CD4-positive, alpha-beta memory T cell (primary cell): ENCODE results near the gene COBLL1. TPM values are rescaled to one million over a fixed set of nuclear protein-coding genes. Genes with fewer than 3 reads are reported as not detected.

Source experiments
- CTCF ChIA-PET: fragments of 350-600 bp; sonication (Branson Sonifier 250); formaldehyde crosslinking; loops from one replicate; lab custom pipeline; 2021; ENCODE audit warnings: inconsistent platforms; ENCODE audit not compliant: partially characterized antibody; lab: Charles Lee
- POLR2A ChIA-PET: fragments of 350-600 bp; sonication (Branson Sonifier 250); formaldehyde crosslinking; loops from one replicate; lab custom pipeline; 2021; ENCODE audit not compliant: partially characterized antibody; lab: Charles Lee
- DNase-seq, 5 donors: peaks; one replicate each; pipeline versions ENCODE4 v3.0.0 to v3.0.0-alpha.2; 2020 to 2022; ENCODE audit warnings: mixed read lengths in 1 of 5
- H3K27ac ChIP-seq: one replicate; pipeline ENCODE4 v1.7.0; 2013; ENCODE audit warnings: low read depth, low read length
- H3K27me3 ChIP-seq: 2 replicates; pipeline ENCODE4 v1.7.0; 2013; ENCODE audit warnings: mild to moderate bottlenecking, low read length, moderate library complexity; ENCODE audit not compliant: insufficient read depth
- H3K36me3 ChIP-seq: 2 replicates; pipeline ENCODE4 v1.7.0; 2013; ENCODE audit warnings: mild to moderate bottlenecking, low read length, moderate library complexity; ENCODE audit not compliant: insufficient read depth
- H3K4me1 ChIP-seq: 2 replicates; pipeline ENCODE4 v1.7.0; 2013; ENCODE audit warnings: mild to moderate bottlenecking, low read length, moderate library complexity; ENCODE audit not compliant: insufficient read depth
- H3K4me3 ChIP-seq, 2 donors: one replicate each; pipeline ENCODE4 v1.7.0; 2013; ENCODE audit warnings: low read length in 2 of 2, mild to moderate bottlenecking in 1 of 2
- H3K9me3 ChIP-seq, 2 donors: one replicate each; pipeline ENCODE4 v1.7.0; 2013; ENCODE audit warnings: low read length in 2 of 2, control low read depth in 1 of 2; ENCODE audit not compliant: control insufficient read depth in 1 of 2
- H3K27ac Mint-ChIP-seq, 7 donors: one replicate each; pipeline ENCODE4 v1.8.0; 2020 to 2021; ENCODE audit warnings: mixed read lengths in 7 of 7, mild to moderate bottlenecking in 6 of 7, inconsistent platforms in 3 of 7, moderate library complexity in 3 of 7
- H3K27me3 Mint-ChIP-seq, 2 donors: one replicate each; pipeline ENCODE4 v1.8.0; 2020 to 2021; ENCODE audit warnings: mixed read lengths in 2 of 2
- H3K36me3 Mint-ChIP-seq, 2 donors: one replicate each; pipeline ENCODE4 v1.8.0; 2020 to 2021; ENCODE audit warnings: mixed read lengths in 2 of 2, inconsistent platforms in 1 of 2, mild to moderate bottlenecking in 1 of 2
- H3K4me1 Mint-ChIP-seq, 4 donors: one replicate each; pipeline ENCODE4 v1.8.0; 2020 to 2021; ENCODE audit warnings: mixed read lengths in 4 of 4, mild to moderate bottlenecking in 1 of 4
- H3K4me3 Mint-ChIP-seq, 8 donors: one replicate each; pipeline ENCODE4 v1.8.0; 2020 to 2021; ENCODE audit warnings: mixed read lengths in 8 of 8, mild to moderate bottlenecking in 7 of 8, moderate library complexity in 6 of 8, inconsistent platforms in 3 of 8
- H3K9me3 Mint-ChIP-seq, 8 donors: one replicate each; pipeline ENCODE4 v1.8.0; 2020 to 2021; ENCODE audit warnings: mixed read lengths in 8 of 8, mild to moderate bottlenecking in 5 of 8, inconsistent platforms in 3 of 8, moderate library complexity in 1 of 8
- intact Hi-C: fragments of 100-400 bp; cut with micrococcal nuclease; formaldehyde crosslinking; loops from one replicate; pipeline ENCODE4 v1.15.1; 2023
- polyA plus RNA-seq, 2 donors: library from polyadenylated mRNA; unstranded; fragments of 300-500 nt; fragmentation: Illumina TruSeq; gene quantifications; one replicate each; pipeline ENCODE4 v1.2.3, GENCODE V29; 2021
- total RNA-seq, 2 experiments: library from RNA; stranded (reverse); gene quantifications; one replicate each; pipeline ENCODE4 v1.2.3, GENCODE V29; 2021

The COBLL1 gene
- total and polyA plus RNA-seq, 4 experiments from 2014 or later, result 0.42 TPM; not detected in 3

DNA sequence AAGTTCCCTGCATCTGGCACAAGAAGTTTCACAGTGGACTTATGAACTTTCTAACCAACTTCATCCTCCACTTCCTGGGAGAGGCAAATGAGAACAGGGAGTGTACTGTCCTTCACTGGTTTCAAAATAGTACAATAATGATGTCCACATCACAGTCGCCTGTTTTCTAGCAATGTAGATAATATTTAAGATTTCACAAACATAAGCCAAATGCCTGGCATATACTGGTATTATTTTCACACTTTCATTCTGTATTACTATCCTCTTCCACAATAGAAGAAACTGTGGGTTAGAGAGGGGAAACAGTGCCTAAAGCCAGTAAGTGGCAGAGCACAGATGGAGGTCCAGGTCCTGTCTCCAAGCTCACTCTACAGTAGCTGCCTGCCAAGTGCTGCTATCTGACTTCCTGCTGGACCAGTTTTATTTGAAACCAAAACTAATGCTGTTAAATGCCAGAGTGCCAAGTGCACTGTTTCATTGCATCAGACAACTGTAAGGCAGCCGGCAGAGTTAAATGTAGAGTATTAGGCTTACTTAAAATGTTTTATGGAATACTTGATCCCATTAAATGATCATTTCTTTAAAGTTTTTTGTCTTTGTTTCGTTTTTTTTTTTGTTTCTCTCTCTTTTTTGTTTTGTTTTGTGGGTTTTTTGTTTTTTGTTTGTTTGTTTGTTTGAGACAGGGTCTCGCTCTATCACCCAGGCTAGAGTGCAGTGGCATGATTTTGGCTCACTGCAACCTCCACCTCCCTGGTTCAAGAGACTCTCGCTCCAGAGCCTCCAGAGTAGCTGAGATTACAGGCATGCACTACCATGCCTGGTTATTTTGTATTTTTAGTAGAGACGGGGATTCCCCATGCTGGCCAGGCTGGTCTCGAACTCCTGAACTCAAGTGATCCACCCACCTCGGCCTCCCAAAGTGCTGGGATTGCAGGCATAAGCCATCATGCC lies 15.1 kb downstream of the COBLL1 start:
- Histone ChIP-seq H3K36me3 (no peaks in the 10 kb centered on the region), H3K9me3 (no peaks in the 10 kb centered on the region), H3K4me1 (no peaks in the 10 kb centered on the region), H3K4me3 (no peak overlapping the region), H3K27ac (no peak overlapping the region), H3K27me3 (no peaks in the 10 kb centered on the region)
- no peaks in the 10 kb centered on the region for H3K4me1 Mint-ChIP-seq
- H3K27me3 Mint-ChIP-seq, result no peaks in the 10 kb centered on the region
- intact Hi-C loops, result no loop called here
- no peak overlapping the region for H3K4me3 Mint-ChIP-seq
- DNase-seq, result no peak
- no peaks in the 10 kb centered on the region for H3K36me3 Mint-ChIP-seq
- no peak overlapping the region for H3K27ac Mint-ChIP-seq
- H3K9me3 Mint-ChIP-seq, result no peaks in the 10 kb centered on the region
- ChIA-PET CTCF (no interaction called here), POLR2A (no interaction called here)

DNA sequence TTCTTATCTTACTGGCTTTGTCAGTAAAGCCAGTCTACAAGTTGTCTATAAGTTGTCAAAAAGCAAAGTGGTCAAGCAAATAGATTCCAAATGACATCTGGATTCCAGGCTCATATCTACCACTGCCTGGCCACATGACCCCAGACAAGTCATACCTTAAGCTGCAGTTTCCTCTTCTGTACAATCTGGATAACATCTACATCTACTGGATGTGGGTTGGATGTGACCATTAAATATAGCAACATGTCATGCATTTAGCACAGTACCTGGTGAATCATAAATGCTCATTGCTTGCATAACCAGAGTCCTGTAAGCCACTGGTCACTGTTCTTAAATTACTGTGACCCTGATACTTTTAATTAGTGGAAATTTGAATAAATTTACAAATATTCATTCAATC lies 16.8 kb downstream of the COBLL1 start:
- Histone ChIP-seq H3K27ac (no peak overlapping the region), H3K4me1 (no peaks in the 10 kb centered on the region), H3K9me3 (no peaks in the 10 kb centered on the region), H3K36me3 (no peaks in the 10 kb centered on the region), H3K4me3 (no peak overlapping the region), H3K27me3 (no peaks in the 10 kb centered on the region)
- POLR2A ChIA-PET, result no interaction called here
- intact Hi-C loops, result no loop called here
- H3K36me3 Mint-ChIP-seq, result no peaks in the 10 kb centered on the region
- no peak overlapping the region for H3K27ac Mint-ChIP-seq
- CTCF ChIA-PET, result no interaction called here
- H3K9me3 Mint-ChIP-seq, result no peaks in the 10 kb centered on the region
- DNase-seq, result no peak
- H3K4me3 Mint-ChIP-seq, result no peak overlapping the region
- H3K4me1 Mint-ChIP-seq, result no peaks in the 10 kb centered on the region
- H3K27me3 Mint-ChIP-seq, result no peaks in the 10 kb centered on the region

DNA sequence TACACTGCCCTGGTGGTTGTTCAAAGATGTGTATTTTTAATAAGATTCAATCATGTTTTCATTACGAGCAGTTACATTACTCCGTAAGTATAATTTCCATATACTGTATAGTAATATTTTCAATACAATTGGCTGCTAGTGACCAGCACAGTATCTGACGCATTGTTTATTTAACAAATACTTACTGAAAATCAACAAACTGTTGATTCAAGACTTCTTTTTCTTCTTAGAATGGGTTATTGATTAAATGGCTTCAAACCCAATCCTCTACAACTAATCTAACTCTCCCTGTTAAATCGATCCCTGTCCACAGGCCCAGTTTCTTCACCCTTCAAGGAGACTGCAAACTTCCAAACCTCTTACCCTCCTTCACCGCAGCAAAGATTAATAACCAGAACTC lies 18.5 kb downstream of the COBLL1 start:
- Mint-ChIP-seq H3K9me3 (no peaks in the 10 kb centered on the region), H3K27me3 (no peaks in the 10 kb centered on the region), H3K4me3 (no peak overlapping the region), H3K27ac (no peak overlapping the region), H3K4me1 (no peaks in the 10 kb centered on the region), H3K36me3 (no peaks in the 10 kb centered on the region)
- H3K27me3 ChIP-seq, result no peaks in the 10 kb centered on the region
- H3K36me3 ChIP-seq, result no peaks in the 10 kb centered on the region
- H3K4me3 ChIP-seq, result no peak overlapping the region
- ChIA-PET POLR2A (no interaction called here), CTCF (no interaction called here)
- H3K4me1 ChIP-seq, result no peaks in the 10 kb centered on the region
- H3K27ac ChIP-seq, result no peak overlapping the region
- H3K9me3 ChIP-seq, result no peaks in the 10 kb centered on the region
- intact Hi-C loops, result no loop called here
- no peak for DNase-seq

DNA sequence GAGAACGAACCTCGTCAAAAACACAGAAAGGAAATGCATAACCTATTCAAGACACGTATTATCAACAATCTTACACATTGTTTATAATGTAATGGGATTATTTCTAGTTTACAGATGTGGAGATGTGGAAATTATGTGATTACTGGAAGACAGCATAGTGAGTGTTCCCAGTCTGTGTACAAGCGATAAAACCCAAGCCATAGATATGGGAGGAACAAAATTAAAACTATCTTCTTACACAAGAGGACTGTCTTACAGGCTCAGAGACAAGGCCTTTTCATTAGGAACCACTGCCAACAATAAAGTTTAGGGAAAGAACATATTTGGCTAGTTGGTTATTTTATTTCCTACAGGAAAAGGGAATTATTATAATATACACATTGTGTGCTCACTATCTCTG lies 20.3 kb downstream of the COBLL1 start:
- DNase-seq, result no peak
- ChIA-PET POLR2A (no interaction called here), CTCF (no interaction called here)
- no peak overlapping the region for H3K27ac ChIP-seq
- H3K4me1 ChIP-seq, result no peaks in the 10 kb centered on the region
- Mint-ChIP-seq H3K36me3 (no peaks in the 10 kb centered on the region), H3K4me1 (no peaks in the 10 kb centered on the region), H3K27me3 (no peaks in the 10 kb centered on the region), H3K27ac (no peak overlapping the region), H3K9me3 (no peaks in the 10 kb centered on the region), H3K4me3 (no peak overlapping the region)
- intact Hi-C loops, result no loop called here
- no peak overlapping the region for H3K4me3 ChIP-seq
- no peaks in the 10 kb centered on the region for H3K9me3 ChIP-seq
- no peaks in the 10 kb centered on the region for H3K27me3 ChIP-seq
- H3K36me3 ChIP-seq, result no peaks in the 10 kb centered on the region

DNA sequence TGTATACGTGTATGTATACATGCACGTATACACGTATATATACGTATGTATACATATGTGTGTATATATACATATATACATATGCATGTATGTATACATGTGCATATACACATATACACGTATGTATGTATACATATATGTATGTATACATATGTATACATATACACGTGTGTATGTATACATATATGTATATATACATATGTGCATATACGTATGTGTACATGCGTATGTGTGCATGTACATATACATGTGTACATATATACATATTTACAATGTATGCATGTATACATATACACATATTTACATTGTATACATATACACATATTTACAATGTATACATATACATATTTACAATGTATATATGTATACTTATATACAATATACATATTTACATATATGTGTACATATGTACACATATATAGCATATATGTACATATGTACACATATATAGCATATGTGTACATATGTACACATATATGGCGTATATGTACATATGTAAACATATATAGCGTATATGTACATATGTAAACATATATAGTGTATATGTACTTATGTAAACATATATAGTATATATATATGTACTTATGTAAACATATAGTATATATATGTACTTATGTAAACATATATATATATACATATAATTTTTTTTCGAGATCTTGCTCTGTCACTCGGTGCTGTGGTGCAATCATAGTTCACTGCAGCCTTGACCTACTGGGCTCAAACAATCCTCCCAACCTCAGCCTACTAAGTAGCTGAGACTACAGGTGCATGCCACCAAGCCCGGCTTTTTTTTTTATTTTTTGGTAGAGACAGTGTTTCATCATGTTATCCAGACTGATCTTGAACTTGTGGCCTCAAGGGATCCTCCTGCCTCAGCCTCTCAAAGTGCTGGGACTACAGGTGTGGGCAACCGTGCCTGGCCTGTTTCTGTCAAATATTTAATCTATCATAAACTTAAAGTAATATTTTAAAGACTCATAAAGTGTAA lies 23.2 kb downstream of the COBLL1 start:
- no peaks in the 10 kb centered on the region for H3K36me3 Mint-ChIP-seq
- intact Hi-C loops, result no loop called here
- H3K4me1 Mint-ChIP-seq, result no peaks in the 10 kb centered on the region

DNA sequence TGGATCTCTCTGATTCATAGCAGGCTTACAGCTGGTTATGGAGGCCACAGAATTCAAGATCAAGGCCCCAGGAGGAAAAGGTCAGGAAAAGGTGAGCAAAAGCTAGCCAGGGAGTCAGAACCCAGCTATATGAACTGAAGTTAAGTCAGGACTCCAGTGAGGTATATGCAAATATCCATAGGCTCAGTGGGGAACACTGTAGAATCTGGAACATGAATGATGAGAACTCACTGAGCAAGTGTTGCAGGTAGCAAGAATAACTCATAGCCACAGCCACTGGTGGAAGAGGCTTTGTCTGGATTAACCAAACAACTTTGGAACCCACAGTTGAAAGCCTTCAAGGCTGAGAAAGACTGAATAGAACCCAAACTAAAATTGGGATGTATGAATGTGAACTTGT lies 24.7 kb downstream of the COBLL1 start:
- Histone ChIP-seq H3K4me3 (no peak overlapping the region), H3K27ac (no peak overlapping the region), H3K9me3 (no peaks in the 10 kb centered on the region), H3K27me3 (no peaks in the 10 kb centered on the region), H3K36me3 (no peaks in the 10 kb centered on the region), H3K4me1 (no peaks in the 10 kb centered on the region)
- POLR2A ChIA-PET, result no interaction called here
- H3K4me1 Mint-ChIP-seq, result no peaks in the 10 kb centered on the region
- CTCF ChIA-PET, result no interaction called here
- no peaks in the 10 kb centered on the region for H3K36me3 Mint-ChIP-seq
- H3K9me3 Mint-ChIP-seq, result no peaks in the 10 kb centered on the region
- no peak for DNase-seq
- H3K27me3 Mint-ChIP-seq, result no peaks in the 10 kb centered on the region
- intact Hi-C loops, result no loop called here
- H3K27ac Mint-ChIP-seq, result no peak overlapping the region
- H3K4me3 Mint-ChIP-seq, result no peak overlapping the region

More for the DNA sequence above, 23.2 kb downstream of the COBLL1 start:
- POLR2A ChIA-PET, result no interaction called here
- no peaks in the 10 kb centered on the region for H3K4me1 ChIP-seq
- no peak overlapping the region for H3K4me3 ChIP-seq
- no peaks in the 10 kb centered on the region for H3K27me3 Mint-ChIP-seq
- H3K27ac Mint-ChIP-seq, result no peak overlapping the region
- no peaks in the 10 kb centered on the region for H3K9me3 ChIP-seq
- no peaks in the 10 kb centered on the region for H3K27me3 ChIP-seq
- H3K36me3 ChIP-seq, result no peaks in the 10 kb centered on the region
- no peaks in the 10 kb centered on the region for H3K9me3 Mint-ChIP-seq
- CTCF ChIA-PET, result no interaction called here
- no peak overlapping the region for H3K4me3 Mint-ChIP-seq
- no peak for DNase-seq
- H3K27ac ChIP-seq, result no peak overlapping the region

DNA sequence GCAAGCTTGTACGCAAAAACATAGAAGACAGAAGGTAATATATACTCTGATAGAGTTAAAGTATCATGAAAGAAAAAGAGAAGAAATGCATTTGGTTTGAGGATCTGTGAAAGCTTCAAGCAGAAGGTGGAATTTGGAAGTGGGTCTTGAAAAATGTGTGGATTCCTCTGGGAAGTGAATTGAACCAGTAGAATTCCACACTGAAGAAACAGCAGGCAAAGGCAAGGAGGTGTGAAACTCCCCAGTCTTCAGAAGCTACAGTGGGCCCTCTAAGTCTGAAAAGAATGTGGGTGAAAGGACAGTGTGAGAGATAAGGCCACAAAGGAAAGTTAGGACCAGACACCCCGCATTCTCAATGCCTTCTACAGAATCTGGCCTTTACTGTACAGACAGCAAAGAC lies 25.6 kb downstream of the COBLL1 start:
- POLR2A ChIA-PET, result no interaction called here
- Histone ChIP-seq H3K36me3 (no peaks in the 10 kb centered on the region), H3K27me3 (no peaks in the 10 kb centered on the region), H3K27ac (no peak overlapping the region), H3K4me3 (no peak overlapping the region), H3K9me3 (no peaks in the 10 kb centered on the region), H3K4me1 (no peaks in the 10 kb centered on the region)
- Mint-ChIP-seq H3K27me3 (no peaks in the 10 kb centered on the region), H3K27ac (no peak overlapping the region), H3K4me3 (no peak overlapping the region), H3K9me3 (no peaks in the 10 kb centered on the region), H3K36me3 (no peaks in the 10 kb centered on the region), H3K4me1 (no peaks in the 10 kb centered on the region)
- intact Hi-C loops, result no loop called here
- CTCF ChIA-PET, result no interaction called here
- no peak for DNase-seq
